Measurements from ENCODE around the gene NTN4. TPM values are rescaled to one million over a fixed set of nuclear protein-coding genes. Genes with fewer than 3 reads are reported as not detected.
A peak's percentile ranks its signal among the peaks of the same experiment; 100 is the strongest.

Gene NTN4
- total RNA-seq, 2 experiments from 2014 or later, result not detected

- DNase-seq, result no peak
- Mint-ChIP-seq H3K27ac (no peak overlapping the region), H3K4me3 (no peak overlapping the region), H3K4me1 (ENCODE audit: low read depth) (no peaks in the 10 kb centered on the region), H3K9me3 (no peaks in the 10 kb centered on the region), H3K27me3 (peaks cover 3% of the 10 kb centered on the region), H3K36me3 (ENCODE audit: low read depth) (no peaks in the 10 kb centered on the region)
- ChIA-PET CTCF (no interaction called here), POLR2A (no interaction called here)
- intact Hi-C loops (cut with micrococcal nuclease), result no loop called here
- TF ChIP-seq CTCF (IDR thresholded peaks at IDR 0.05), result no peak
- ATAC-seq, result no peak
Measured at GRCh38 chr12:95629392-95629791, 161.2 kb downstream of the NTN4 start.

- Mint-ChIP-seq H3K4me1 (ENCODE audit: low read depth) (no peaks in the 10 kb centered on the region), H3K4me3 (no peak overlapping the region), H3K27me3 (peaks cover 3% of the 10 kb centered on the region), H3K9me3 (no peaks in the 10 kb centered on the region), H3K36me3 (ENCODE audit: low read depth) (no peaks in the 10 kb centered on the region), H3K27ac (no peak overlapping the region)
- CTCF ChIA-PET, result no interaction called here
- intact Hi-C loops (cut with micrococcal nuclease), result no loop called here
- no peak for ATAC-seq
- TF ChIP-seq CTCF (IDR thresholded peaks at IDR 0.05), result no peak
- DNase-seq, result no peak
- POLR2A ChIA-PET, result no interaction called here
Measured at GRCh38 chr12:95626854-95627253, 163.7 kb downstream of the NTN4 start.

GRCh38 chr12:95625012-95625411 is 165.6 kb downstream of the NTN4 start:
- intact Hi-C loops (cut with micrococcal nuclease), result no loop called here
- Mint-ChIP-seq H3K9me3 (no peaks in the 10 kb centered on the region), H3K27me3 (peaks cover 3% of the 10 kb centered on the region), H3K36me3 (ENCODE audit: low read depth) (no peaks in the 10 kb centered on the region), H3K27ac (no peak overlapping the region), H3K4me3 (no peak overlapping the region), H3K4me1 (ENCODE audit: low read depth) (no peaks in the 10 kb centered on the region)
- CTCF ChIA-PET, result interaction anchor here (1.8 kb wide), 1 partner anchor 18 kb away, joined by 6 read pairs; no protein-coding TSS in a partner anchor
- no peak for ATAC-seq
- TF ChIP-seq CTCF (IDR thresholded peaks at IDR 0.05), result no peak
- POLR2A ChIA-PET, result no interaction called here
- DNase-seq, result no peak

GRCh38 chr12:95624589-95624988 is 166.0 kb downstream of the NTN4 start:
- ATAC-seq, result no peak
- no peaks in the 10 kb centered on the region for H3K36me3 Mint-ChIP-seq (ENCODE audit: low read depth)
- H3K4me1 Mint-ChIP-seq (ENCODE audit: low read depth), result no peaks in the 10 kb centered on the region
- POLR2A ChIA-PET, result no interaction called here
- peaks cover 3% of the 10 kb centered on the region for H3K27me3 Mint-ChIP-seq
- intact Hi-C loops (cut with micrococcal nuclease), result no loop called here
- no peak overlapping the region for H3K4me3 Mint-ChIP-seq
- no peak for TF ChIP-seq CTCF (IDR thresholded peaks at IDR 0.05)
- DNase-seq, result no peak
- CTCF ChIA-PET, result interaction anchor here (1.8 kb wide), 1 partner anchor 18 kb away, joined by 6 read pairs; no protein-coding TSS in a partner anchor
- H3K9me3 Mint-ChIP-seq, result no peaks in the 10 kb centered on the region
- H3K27ac Mint-ChIP-seq, result no peak overlapping the region

- ATAC-seq, result no peak
- no peaks in the 10 kb centered on the region for H3K4me1 Mint-ChIP-seq (ENCODE audit: low read depth)
Measured at GRCh38 chr12:95623554-95624170, 166.9 kb downstream of the NTN4 start.

More at GRCh38 chr12:95623554-95624170, 166.9 kb downstream of the NTN4 start:
- intact Hi-C loops (cut with micrococcal nuclease), result no loop called here
- CTCF ChIA-PET, result interaction anchor here (1.2 to 1.8 kb wide), 2 partner anchors 19 to 85 kb away, joined by 3 to 6 read pairs; no protein-coding TSS in a partner anchor
- Mint-ChIP-seq H3K4me3 (no peak overlapping the region), H3K27me3 (peaks cover 3% of the 10 kb centered on the region), H3K27ac (no peak overlapping the region), H3K9me3 (no peaks in the 10 kb centered on the region), H3K36me3 (ENCODE audit: low read depth) (no peaks in the 10 kb centered on the region)
- peak; percentile 48 for DNase-seq
- peak; percentile 31 for TF ChIP-seq CTCF (IDR thresholded peaks at IDR 0.05)
- POLR2A ChIA-PET, result no interaction called here
